H1 (cell line): ENCODE data around the gene SNRNP200. TPM values are rescaled to one million over a fixed set of nuclear protein-coding genes. Genes with fewer than 3 reads are reported as not detected.

Experiments used
- ATF2 ChIP-seq: IDR thresholded peaks from 2 replicates; pipeline ENCODE4 v1.6.1; 2012; ENCODE audit warnings: low read length, inconsistent platforms
- polyA plus RNA-seq, 7 experiments: library from polyadenylated mRNA; depleted of rRNA in 3 of 7; stranded (reverse) in 5 of 7; unstranded in 2 of 7; fragments of >200 nt in 5 of 7; fragments of 200-250 nt in 2 of 7; gene quantifications; 1 replicate in 5 of 7; 2 replicates in 1 of 7; 4 replicates in 1 of 7; pipeline versions ENCODE4 v1.2.1 to v1.2.3, GENCODE V29; 2011 to 2013; ENCODE audit warnings: missing spikeins in 2 of 7, mixed read lengths in 2 of 7
- total RNA-seq: library from RNA; stranded (reverse); fragmentation: NEBNext Ultra II Directional; extraction: Animal tissue kit (Norgen Biotek cat#: 25700); gene quantifications from 2 replicates; pipeline ENCODE4 v1.2.1, GENCODE V29; 2021

The SNRNP200 gene
- total and polyA plus RNA-seq, 2 of the 8 experiments (the other 6 are each of a cell fraction or from before 2014, with no cell fraction given), result 190 to 289 TPM

GRCh38 chr2:96239091-96239490 lies 66.3 kb downstream of the SNRNP200 start (continued):
- TF ChIP-seq ATF2, result no peak
